Activated CD4-positive, alpha-beta T cell treated with anti-CD3 and anti-CD28 coated beads for 48 hours (primary cell): ENCODE data around the gene CREB5.
"Not testable (repeated sequence)": the region's sequence is repeated elsewhere in the genome, so short reads cannot be mapped to it uniquely, and the experiment has no call there.

Experiments used
- DNase-seq: peaks from one replicate; pipeline ENCODE4 v3.0.0-alpha.2; 2020

CREB5 gene

GRCh38 chr7:28411876-28412662 is at the start of gene CREB5:
CREB5 (plus strand) TSS chr7:28412518; CDS start chr7:28412915, 397 bp downstream.
- DNase-seq, result no peak

GRCh38 chr7:28362812-28363211 is 49.5 kb upstream of the CREB5 start:
- no peak for DNase-seq

- DNase-seq, result no peak
Measured at GRCh38 chr7:28364082-28364481, 48.2 kb upstream of the CREB5 start.

GRCh38 chr7:28369523-28369922 is 42.8 kb upstream of the CREB5 start:
- no peak for DNase-seq

GRCh38 chr7:28371846-28372245 is 40.5 kb upstream of the CREB5 start:
- DNase-seq, result no peak

- DNase-seq, result no peak
Measured at GRCh38 chr7:28373990-28374389, 38.3 kb upstream of the CREB5 start.

- no peak for DNase-seq
Measured at GRCh38 chr7:28375729-28376128, 36.6 kb upstream of the CREB5 start.

- DNase-seq, result no peak
Measured at GRCh38 chr7:28376634-28377033, 35.7 kb upstream of the CREB5 start.

GRCh38 chr7:28378574-28379149 is 33.7 kb upstream of the CREB5 start:
- no peak for DNase-seq

- no peak for DNase-seq
Measured at GRCh38 chr7:28381466-28381865, 30.9 kb upstream of the CREB5 start.

- no peak for DNase-seq
Measured at GRCh38 chr7:28382144-28382543, 30.2 kb upstream of the CREB5 start.

- DNase-seq, result no peak
Measured at GRCh38 chr7:28383975-28384374, 28.3 kb upstream of the CREB5 start.

- no peak for DNase-seq
Measured at GRCh38 chr7:28389504-28390395, 22.6 kb upstream of the CREB5 start.

GRCh38 chr7:28390426-28390825 is 21.9 kb upstream of the CREB5 start:
- no peak for DNase-seq

GRCh38 chr7:28392289-28392688 is 20.0 kb upstream of the CREB5 start:
- no peak for DNase-seq

GRCh38 chr7:28395404-28395803 is 16.9 kb upstream of the CREB5 start:
- no peak for DNase-seq

GRCh38 chr7:28395831-28396230 is 16.5 kb upstream of the CREB5 start:
- DNase-seq, result no peak

GRCh38 chr7:28397141-28397540 is 15.2 kb upstream of the CREB5 start:
- no peak for DNase-seq

- DNase-seq, result no peak
Measured at GRCh38 chr7:28400838-28401360, 11.4 kb upstream of the CREB5 start.

GRCh38 chr7:28401567-28401966 is 10.8 kb upstream of the CREB5 start:
- not testable (repeated sequence) for DNase-seq

GRCh38 chr7:28405662-28406061 is 6.7 kb upstream of the CREB5 start:
- peak; percentile 22 for DNase-seq

- DNase-seq, result no peak
Measured at GRCh38 chr7:28406192-28406591, 6.1 kb upstream of the CREB5 start.

GRCh38 chr7:28407651-28408050 is 4.7 kb upstream of the CREB5 start:
- no peak for DNase-seq
